Measurements from ENCODE around the gene RMND5A.

RMND5A gene

DNA sequence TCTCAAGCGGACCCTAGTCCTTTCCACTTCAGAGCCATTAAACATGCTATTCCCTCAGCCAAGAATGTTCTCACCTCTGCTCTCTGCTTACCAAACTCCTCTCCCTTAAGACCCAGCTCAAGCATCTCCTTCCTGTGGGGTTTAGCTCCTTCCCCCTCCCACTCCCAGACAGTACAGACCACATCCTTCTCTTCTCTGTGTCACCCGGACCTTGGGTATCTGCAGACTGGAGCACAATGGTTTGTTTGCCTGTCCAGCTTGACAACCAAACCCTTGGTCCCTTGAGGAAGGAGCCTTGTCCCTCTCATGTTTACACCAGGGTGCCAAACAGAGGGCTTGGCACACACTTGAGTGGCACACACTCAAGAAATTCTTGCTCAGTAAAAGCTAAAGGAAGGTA lies 74.8 kb downstream of the RMND5A start:
- no peak for DNase-seq

DNA sequence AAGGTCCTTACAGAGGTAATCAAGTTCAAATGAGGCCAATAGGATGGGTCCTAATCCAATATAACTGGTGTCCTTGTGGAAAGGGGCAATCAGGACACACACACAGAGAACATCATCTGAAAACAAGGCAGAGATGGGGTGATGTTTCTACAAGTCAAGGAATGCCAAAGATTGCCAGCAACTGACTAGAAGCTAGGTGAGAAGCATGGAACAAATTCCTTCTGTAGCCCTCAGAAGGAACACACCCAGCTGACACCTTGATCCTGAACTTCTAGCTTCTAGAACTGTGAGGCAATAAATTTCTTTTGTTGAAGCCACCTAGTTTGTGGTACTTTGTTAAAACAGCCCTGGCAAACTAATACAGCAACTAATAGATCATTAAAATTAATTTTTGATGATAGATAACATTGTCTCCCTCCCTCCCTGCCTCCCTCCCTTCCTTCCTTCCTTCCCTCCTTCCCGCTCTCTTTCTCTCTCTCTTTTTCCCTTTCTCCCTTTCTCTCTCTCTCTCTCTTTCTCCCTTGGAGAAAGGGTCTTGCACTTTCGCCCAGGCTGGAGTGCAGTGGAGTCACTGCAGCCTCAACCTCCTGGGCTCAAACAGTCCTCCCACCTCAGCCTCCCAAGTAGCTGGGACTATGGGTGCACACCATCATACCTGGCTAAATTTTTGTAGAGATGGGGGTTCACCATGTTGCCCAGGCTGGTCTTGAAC lies 80.9 kb downstream of the RMND5A start:
- DNase-seq = no peak

DNA sequence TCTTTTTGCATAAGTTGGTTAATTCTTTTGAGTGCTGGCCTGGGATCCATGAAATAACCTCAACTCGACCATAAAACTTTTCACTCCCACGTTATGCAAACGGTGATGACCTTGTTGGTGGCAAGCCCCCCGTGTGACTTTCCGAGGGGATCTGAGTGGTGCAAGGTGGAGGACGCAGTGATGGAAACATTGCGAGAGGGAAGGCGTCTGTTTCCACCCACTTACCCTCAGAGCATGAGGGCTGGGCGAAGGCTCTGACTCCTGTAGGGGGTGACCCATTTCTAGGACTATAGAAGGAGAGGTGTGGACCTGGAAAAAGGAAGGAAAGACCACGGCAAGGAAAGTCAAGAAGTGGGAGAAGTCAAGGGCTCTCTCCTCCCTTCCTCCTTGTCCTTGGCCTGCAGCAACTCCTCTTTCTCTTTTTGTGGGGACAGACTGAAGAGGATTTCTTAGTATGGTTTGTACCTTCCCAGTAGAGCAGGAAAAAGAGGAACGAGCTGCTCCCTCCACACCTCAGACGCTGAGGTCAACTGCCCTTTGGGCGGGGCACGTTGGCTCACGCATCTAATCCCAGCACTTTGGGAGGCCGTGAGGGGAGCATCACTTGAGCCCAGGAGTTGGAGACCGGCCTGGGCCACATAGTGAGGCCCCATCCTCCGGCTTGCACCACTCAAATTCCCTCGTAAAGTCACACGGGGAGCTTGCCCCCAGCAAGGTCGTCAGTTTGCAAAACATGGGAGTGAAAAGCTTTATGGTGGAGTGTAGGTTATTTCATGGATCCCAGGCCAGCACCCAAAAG lies 86.2 kb downstream of the RMND5A start:
- no peak for DNase-seq

DNA sequence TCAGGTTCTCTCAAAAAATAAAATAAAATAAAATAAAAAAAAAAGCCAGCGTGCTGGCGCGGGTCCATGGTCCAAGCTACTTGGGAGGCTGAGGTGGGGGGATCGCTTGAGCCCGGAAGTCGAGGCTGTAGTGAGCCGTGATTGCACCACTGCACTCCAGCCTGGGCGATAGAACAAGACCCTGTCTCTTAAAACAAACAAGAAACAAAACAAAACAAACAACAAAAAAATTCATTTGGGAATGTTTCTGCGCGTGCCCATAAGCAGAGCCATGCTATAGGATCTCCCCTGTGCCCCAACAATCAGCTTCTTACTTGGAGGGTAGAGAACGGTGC lies 87.0 kb downstream of the RMND5A start:
- DNase-seq = no peak

DNA sequence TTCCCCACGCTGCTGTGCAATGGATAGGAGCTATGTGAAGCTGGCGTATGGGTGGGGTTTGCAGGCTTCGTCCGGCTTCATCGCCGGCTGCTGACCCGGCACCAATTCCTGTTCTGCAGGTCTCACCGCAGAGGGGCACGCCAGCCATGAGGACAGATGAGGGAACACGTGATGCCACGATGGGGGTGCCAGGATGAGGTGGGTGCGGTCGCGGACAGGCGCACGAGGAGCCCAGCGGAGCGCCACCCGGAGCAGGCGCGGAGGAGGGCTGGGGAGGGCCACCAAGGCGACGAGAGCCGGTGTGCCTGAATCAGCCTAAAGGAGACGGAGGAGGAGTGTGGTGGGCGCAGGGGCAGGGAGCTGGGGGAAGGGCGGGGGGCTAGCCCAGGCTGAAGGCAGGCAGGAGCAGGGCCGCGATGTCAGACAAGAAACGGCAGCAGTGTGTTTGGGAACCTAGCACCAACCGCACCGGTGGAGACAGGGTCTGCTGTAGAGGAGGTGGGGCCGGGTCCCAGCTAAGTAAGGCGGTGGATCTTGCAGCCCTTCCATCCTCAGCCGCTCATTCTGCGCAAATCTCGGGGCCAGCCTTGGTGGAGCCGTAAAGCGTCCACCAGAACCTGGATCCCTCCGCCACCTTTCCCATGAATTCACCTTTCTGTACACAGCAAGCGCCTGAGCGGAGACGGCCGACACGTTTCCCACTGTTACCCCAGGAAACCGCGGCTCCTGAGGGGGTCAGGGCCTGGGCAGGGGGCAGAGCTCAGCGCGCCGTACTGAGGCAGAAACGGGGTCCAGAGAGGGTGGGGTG lies 87.6 kb downstream of the RMND5A start:
- no peak for DNase-seq

DNA sequence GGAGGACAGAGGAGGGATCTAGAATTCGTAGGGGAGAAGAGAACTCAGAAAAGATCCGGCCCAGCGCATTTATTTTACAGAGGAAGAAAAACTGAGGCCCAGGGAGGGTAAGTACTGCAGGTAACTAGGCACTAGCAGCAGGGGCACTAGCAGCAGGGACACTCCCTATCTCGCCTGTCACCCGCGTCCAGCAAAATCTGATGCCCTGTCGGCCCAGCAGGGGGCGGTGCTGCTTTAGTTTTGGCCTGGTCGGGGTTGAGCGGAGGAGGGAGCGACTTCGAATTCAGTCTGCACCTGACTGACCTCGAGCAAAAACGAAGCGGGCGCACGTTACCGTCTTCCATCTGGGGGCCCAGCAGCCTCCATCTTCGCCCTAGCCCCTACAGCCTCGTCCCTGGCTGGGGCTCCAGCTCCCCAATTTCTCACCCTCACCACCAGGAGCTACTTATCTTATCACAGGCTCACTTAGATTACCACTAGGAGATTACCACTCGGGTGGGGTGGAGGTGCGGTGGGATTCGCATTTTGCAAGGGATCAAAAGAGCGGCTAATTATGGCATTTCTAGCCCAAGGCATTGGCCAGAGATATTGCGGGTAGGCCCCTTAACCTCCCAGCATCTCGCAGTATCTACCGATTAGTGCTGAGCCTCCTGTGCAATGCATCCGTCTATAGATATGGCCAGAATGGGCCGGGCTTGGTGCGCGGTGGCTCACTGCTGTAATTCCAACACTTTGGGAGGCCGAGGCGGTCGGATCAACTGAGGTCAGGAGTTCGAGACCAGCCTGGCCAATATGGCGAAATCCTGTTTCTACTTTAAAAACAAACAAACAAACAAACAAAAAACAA lies 88.4 kb downstream of the RMND5A start:
- peak; percentile 84 for DNase-seq

DNA sequence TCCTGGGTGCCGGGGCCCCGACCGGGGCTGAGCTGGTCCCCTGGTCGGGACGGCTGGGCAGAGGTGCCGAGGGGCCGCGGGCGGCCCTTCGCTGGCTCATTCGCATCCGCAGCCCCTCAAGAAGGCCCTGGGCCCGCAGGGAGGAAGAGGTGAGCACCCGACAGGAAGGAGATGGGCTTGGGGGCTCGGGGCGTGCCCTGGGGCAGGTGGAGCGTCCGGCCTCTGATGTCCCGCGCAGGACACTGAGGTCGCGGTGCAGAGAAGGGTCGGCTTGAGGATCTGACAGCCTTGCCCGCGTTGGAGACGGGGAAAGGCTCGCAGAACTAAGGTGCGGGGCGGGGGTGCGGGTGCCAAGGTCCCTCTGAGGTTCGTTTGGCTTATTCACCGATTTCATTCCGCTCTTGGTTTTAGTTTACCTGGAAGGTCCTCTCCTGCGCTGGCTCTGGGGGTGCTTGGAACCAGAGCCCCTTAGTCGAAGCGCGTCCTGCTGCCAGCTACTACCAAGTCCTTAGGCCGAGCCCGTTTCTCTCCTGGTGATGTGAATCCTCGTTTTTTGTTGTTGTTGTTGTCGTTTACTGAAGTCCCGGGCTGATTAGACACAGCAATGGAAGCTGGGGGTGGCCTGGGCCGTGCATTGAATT lies 89.5 kb downstream of the RMND5A start:
- no peak for DNase-seq

DNA sequence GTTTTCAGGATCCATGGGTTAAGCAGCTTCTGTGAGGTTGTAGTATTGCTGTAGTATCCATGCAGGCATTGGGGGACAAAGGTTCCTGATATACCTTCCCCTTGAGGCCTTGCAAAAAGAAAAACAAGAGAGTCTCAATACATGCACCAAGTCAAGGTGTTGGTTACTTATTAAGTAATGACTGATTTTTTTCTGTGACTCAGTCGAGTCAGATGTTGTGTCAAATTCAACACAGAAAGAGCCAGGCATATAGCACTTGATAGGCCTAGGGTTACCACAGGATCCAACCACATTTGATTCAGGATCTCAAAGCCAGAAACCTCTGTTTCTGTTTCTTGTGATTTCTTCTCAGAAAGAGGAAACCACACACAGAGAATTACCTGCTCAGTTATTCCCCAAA lies 95.5 kb downstream of the RMND5A start:
- no peak for DNase-seq

DNA sequence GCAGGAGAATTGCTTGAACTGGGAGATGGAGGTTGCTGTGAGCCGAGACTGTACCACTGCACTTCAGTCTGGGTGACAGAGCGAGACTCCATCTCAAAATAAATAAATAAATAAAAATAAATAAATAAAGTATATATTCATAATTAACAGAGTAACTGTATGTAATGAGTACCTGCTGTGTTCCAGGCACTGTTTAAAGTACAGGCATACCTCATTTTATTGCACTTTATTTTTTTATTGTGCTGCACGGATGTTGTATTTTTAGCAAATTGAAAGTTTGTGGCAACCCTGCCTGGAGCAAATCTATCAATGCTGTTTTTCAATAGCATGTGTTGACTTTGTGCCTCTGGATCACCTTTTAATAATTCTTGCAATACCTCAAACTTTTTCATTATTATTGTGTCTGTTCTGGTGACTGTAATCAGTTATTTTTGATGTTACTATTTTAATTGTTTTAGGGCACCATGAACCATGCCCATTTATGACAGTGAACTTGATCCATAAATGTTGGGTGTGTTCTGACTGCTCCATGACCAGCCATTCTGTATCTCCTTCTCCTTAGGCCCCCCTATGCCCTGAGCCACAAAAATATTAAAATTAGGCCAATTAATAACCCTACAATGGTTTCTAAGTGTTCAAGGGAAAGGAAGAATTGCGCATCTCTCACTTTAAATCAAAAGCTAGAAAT lies 98.2 kb downstream of the RMND5A start:
- DNase-seq = no peak

DNA sequence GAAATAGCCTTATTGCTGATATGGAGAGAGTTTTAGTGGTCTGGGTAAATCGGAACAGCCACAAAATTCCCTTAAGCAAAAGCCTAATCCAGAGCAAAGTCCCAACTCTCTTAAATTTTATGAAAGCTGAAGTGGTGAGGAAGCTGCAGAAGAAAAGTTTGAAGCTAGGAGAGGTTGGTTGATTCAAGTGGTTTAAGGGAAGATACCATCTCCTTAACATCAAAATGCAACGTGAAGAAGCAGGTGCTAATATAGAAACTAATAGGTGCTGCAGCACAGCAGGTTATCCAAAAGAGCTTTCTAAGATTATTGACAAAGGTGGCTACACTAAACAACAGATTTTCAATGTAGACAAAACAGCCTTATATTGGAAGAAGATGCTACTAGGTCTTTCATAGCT lies 98.9 kb downstream of the RMND5A start:
- no peak for DNase-seq

DNA sequence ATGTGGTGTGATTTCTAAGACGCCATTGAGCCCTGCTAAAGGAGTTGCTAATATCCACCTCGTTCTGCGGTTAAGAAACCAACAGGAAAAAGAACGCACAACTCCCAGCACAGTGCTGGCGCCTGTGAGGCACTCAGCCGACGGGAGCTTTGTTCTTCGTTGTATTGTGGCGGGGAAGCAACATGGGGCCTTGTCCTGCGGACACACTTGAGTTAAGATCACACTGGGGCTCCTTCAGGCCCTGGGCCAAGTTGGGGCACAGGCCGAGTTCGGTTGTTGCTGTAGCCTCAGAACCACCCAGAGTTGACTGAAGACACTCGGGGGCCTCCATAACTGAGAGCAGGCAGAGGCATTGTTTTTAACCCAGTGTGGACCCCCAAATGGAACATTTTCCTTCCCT lies 101.2 kb downstream of the RMND5A start:
- no peak for DNase-seq

DNA sequence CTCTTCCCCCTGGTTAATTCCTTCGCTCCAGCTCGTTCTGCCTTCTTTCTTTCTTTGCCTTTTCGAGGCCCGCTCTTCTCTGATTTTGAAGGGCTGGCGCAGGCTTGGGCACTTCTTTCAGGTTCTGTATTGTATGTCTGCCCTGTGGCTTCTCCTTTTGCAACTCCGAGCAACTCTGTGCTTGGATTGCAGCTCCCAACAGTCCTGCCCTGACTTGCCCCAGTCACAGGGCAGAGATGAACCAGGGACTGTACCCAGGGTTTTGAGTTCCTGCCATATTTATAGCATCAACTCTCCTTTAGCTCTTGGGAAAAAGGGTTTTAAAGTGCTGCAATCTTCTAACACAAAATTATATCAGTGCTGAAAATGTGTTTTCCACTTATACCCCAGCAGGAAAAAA lies 101.8 kb downstream of the RMND5A start:
- DNase-seq = no peak

DNA sequence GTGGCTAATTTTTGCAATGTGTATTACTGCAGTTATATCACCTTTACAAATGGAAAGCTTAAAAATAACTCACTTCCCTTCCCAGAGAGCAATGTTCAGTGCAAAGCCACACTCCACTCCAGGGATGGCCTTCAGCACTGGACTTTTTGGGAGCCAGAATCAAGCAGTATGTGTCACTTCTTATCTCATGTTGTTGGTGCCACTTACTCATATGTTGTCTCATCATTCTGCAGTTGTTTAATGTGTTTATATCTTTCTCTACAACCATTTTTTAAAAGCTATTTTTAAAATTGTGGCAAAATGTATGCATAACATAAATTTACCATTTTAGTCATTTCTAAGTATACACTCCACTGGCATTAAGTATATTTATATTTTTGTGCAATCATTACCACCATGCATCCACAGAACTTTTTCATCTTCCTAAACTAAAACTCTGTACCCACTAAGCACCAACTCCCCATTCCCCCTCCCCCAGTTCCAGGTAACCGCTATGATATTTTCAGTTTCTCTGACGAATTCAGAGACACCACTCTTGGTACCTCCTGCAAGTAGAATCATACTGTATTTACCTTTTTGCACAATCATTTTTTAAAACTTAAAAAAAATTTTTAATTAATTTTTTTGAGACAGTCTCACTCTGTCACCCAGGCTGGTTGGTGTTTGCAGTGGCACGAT lies 102.7 kb downstream of the RMND5A start:
- no peak for DNase-seq

DNA sequence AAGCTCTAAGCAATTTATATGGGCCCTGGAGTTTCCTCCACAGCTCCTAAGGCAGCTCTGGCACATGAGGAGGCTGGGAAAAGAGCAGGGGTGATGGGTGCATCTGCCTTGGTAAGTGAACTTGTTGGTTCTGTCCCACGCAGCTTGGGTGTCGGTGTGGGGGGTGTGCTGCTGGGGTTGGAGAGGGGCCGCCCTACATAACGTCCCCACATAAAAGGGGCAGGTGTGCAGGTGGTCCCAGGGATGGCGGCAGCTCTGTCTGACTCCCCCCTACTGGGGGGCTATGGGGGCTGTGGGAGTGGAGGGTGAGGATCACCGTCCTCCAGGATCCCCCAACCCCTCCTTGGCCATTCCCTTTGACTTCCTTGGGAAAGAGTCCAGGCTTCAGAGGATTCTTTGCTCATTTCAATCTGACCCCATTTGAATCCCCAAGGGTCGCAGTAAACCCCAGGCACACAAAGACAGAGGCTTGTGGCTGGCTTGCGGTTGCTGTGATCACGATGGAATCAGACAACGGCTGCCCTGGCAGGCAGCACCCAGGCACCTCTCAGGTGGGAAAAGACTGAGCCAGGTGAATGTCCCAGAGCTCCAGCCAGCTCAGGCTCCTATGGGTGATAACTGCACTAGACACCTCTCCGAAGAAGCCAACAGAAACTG lies 105.1 kb downstream of the RMND5A start:
- DNase-seq = no peak

DNA sequence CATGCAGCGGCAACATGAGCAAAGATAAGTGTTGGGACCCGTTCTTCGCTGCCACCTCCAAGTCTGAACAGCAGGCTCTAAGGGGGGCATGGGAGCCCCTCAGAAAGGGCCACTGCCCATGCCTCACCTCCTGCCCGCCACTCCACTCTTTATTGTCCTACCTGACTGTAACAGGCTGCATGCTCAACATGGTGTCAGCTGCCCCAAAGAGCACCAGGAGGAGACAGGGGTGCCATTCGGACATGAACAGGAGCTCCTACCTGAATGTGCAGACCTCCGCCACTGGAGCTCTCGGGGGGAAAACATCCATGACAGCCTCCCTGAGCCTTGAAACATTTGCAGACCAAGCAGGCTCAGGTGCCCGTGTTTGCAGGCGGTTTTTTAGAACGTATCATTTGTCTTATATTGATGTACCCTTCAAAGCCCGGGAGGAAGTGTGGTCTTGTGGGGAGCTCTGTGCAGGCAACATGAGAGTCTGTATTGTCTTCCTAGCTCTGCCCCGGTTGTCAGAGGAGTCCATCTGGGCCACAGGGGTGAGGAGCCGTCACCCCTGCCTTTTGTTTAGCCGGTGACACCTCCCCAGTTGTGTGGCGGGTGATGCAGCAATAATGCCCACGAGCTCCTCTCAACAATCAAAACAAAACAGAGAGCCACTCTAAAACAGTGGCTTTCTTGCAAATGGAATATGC lies 105.7 kb downstream of the RMND5A start:
- DNase-seq = no peak

DNA sequence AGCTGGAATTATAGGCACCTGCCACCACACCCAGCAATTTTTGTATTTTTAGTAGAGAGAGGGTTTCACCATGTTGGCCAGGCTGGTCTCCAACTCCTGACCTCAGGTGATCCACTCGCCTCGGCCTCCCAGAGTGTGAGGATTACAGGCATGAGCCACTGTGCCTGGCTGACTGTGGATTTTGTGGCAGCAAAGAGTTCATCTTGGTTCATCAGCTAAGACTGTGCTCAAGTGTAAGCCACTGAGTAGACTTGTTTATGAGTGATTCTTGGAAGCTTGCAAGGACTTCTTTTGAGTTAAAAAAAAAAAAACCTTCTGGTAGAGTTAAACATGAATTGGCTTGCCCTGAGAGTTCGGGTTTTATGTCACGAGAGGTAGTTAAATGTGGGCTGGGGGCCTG lies 106.9 kb downstream of the RMND5A start:
- no peak for DNase-seq

Measured in activated effector memory CD4-positive, alpha-beta T cell treated with Interleukin-2 at 50 U/mL for 16 hours (primary cell).